ENCODE results near the gene STON1.
"Not testable (repeated sequence)": the region's sequence is repeated elsewhere in the genome, so short reads cannot be mapped to it uniquely, and the experiment has no call there.

The STON1 gene

GRCh38 chr2:48530033-48530811 lies at the start of gene STON1:
STON1 (plus strand) TSS chr2:48530154; CDS start chr2:48580634, 50,480 bp downstream.
- DNase-seq, result no peak

- DNase-seq, result no peak
Observed at GRCh38 chr2:48480526-48480925, 49.4 kb upstream of the STON1 start.

- DNase-seq, result peak; percentile 73
Observed at GRCh38 chr2:48482313-48482712, 47.6 kb upstream of the STON1 start.

GRCh38 chr2:48482769-48483168 lies 47.2 kb upstream of the STON1 start:
- peak; percentile 62 for DNase-seq

- DNase-seq, result no peak
Observed at GRCh38 chr2:48483506-48483905, 46.4 kb upstream of the STON1 start.

GRCh38 chr2:48483916-48484315 lies 46.0 kb upstream of the STON1 start:
- no peak for DNase-seq

GRCh38 chr2:48488545-48488944 lies 41.4 kb upstream of the STON1 start:
- DNase-seq, result no peak

GRCh38 chr2:48496849-48497248 lies 33.1 kb upstream of the STON1 start:
- DNase-seq, result no peak

- no peak for DNase-seq
Observed at GRCh38 chr2:48504647-48505327, 25.2 kb upstream of the STON1 start.

GRCh38 chr2:48507111-48507510 lies 22.8 kb upstream of the STON1 start:
- DNase-seq, result no peak

- DNase-seq, result no peak
Observed at GRCh38 chr2:48508461-48509124, 21.4 kb upstream of the STON1 start.

- no peak for DNase-seq
Observed at GRCh38 chr2:48510329-48510728, 19.6 kb upstream of the STON1 start.

- no peak for DNase-seq
Observed at GRCh38 chr2:48511849-48512470, 18.0 kb upstream of the STON1 start.

- DNase-seq, result no peak
Observed at GRCh38 chr2:48512571-48512970, 17.4 kb upstream of the STON1 start.

GRCh38 chr2:48514348-48515003 lies 15.5 kb upstream of the STON1 start:
- DNase-seq, result no peak

GRCh38 chr2:48515513-48515985 lies 14.4 kb upstream of the STON1 start:
- DNase-seq, result no peak

GRCh38 chr2:48519593-48519992 lies 10.4 kb upstream of the STON1 start:
- DNase-seq, result no peak

- DNase-seq, result not testable (repeated sequence)
Observed at GRCh38 chr2:48524756-48525155, 5.2 kb upstream of the STON1 start.

GRCh38 chr2:48525269-48525943 lies 4.5 kb upstream of the STON1 start:
- no peak for DNase-seq

GRCh38 chr2:48527226-48527885 lies 2.6 kb upstream of the STON1 start:
- no peak for DNase-seq

GRCh38 chr2:48528431-48528830 lies 1.5 kb upstream of the STON1 start:
- no peak for DNase-seq

GRCh38 chr2:48529194-48529593 lies 760 bp upstream of the STON1 start:
- DNase-seq, result no peak
